Fibroblast of lung (primary cell): ENCODE results near the gene PSMD8.

Experiments
- EZH2 ChIP-seq: IDR thresholded peaks from 2 replicates; pipeline ENCODE4 v1.5.1; 2012; ENCODE audit warnings: low read length, control low read depth, mild to moderate bottlenecking; ENCODE audit errors: missing control alignments
- TF ChIP-seq, protein P1 (sequence below), 2 donors: IDR thresholded peaks in 1 of 2; conservative IDR thresholded peaks in 1 of 2; 1 replicate in 1 of 2; 2 replicates in 1 of 2; pipeline ENCODE4 v1.5.1; 2011 to 2012; ENCODE audit warnings: low read length in 2 of 2, control low read depth in 1 of 2, inconsistent platforms in 1 of 2, low read depth in 1 of 2, mild to moderate bottlenecking in 1 of 2

GRCh38 chr19:38374332-38375097, at the start of gene PSMD8:
- TF ChIP-seq, protein P1, sequence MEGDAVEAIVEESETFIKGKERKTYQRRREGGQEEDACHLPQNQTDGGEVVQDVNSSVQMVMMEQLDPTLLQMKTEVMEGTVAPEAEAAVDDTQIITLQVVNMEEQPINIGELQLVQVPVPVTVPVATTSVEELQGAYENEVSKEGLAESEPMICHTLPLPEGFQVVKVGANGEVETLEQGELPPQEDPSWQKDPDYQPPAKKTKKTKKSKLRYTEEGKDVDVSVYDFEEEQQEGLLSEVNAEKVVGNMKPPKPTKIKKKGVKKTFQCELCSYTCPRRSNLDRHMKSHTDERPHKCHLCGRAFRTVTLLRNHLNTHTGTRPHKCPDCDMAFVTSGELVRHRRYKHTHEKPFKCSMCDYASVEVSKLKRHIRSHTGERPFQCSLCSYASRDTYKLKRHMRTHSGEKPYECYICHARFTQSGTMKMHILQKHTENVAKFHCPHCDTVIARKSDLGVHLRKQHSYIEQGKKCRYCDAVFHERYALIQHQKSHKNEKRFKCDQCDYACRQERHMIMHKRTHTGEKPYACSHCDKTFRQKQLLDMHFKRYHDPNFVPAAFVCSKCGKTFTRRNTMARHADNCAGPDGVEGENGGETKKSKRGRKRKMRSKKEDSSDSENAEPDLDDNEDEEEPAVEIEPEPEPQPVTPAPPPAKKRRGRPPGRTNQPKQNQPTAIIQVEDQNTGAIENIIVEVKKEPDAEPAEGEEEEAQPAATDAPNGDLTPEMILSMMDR (conservative IDR thresholded peaks at IDR 0.05 in 1 of 2, IDR thresholded peaks at IDR 0.05 in 1 of 2; ENCODE audit: low read depth in 1 of 2, low read length in 2 of 2): peak in 1 of 2 donors; percentile 4
- TF ChIP-seq EZH2: no peak
